Tibial nerve (tissue), 4 donors: Measurements from ENCODE around the gene PAPLN.

Source experiments
- EP300 ChIP-seq, 2 donors: sonication (generic); formaldehyde crosslinking; IDR thresholded peaks; one replicate each; pipeline ENCODE4 v1.6.1; 2017; ENCODE audit warnings: antibody characterized with exemption in 2 of 2, mild to moderate bottlenecking in 1 of 2
- TF ChIP-seq, protein P1 (sequence below), 5 experiments: fragments of 200-600 bp in 3 of 5; fragments of 450-650 bp in 2 of 5; sonication (generic) in 3 of 5; IDR thresholded peaks; one replicate each; pipeline ENCODE4 v1.5.1; 2016 to 2019; ENCODE audit warnings: antibody characterized with exemption in 5 of 5, mild to moderate bottlenecking in 3 of 5, moderate library complexity in 2 of 5

DNA sequence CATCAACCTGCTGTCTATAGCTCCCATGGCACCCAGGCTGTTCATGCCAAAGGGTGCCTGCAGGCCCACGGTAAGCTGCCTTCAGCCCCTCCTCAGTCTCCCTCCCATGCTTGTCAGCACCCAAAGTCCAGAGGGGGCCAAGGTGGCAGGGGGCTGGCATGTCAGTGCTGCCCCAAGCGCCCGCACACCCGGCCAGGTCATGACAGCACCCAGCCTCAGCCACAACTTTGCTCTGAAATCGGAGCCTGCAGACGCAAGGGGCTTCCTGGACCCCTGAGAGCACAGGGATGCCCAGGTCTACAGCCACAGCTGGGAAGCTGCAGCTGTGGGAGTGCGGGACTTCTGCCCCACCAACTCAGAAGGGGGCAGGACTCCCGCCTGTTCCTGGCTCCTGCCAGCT is 28.5 kb upstream of the PAPLN start:
- TF ChIP-seq, protein P1, sequence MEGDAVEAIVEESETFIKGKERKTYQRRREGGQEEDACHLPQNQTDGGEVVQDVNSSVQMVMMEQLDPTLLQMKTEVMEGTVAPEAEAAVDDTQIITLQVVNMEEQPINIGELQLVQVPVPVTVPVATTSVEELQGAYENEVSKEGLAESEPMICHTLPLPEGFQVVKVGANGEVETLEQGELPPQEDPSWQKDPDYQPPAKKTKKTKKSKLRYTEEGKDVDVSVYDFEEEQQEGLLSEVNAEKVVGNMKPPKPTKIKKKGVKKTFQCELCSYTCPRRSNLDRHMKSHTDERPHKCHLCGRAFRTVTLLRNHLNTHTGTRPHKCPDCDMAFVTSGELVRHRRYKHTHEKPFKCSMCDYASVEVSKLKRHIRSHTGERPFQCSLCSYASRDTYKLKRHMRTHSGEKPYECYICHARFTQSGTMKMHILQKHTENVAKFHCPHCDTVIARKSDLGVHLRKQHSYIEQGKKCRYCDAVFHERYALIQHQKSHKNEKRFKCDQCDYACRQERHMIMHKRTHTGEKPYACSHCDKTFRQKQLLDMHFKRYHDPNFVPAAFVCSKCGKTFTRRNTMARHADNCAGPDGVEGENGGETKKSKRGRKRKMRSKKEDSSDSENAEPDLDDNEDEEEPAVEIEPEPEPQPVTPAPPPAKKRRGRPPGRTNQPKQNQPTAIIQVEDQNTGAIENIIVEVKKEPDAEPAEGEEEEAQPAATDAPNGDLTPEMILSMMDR (IDR thresholded peaks at IDR 0.05): no peak
- TF ChIP-seq EP300 (IDR thresholded peaks at IDR 0.05): no peak
